HepG2 (cell line): ENCODE measurements around the gene NEURL4. TPM values are rescaled to one million over a fixed set of nuclear protein-coding genes. Genes with fewer than 3 reads are reported as not detected.

ENCODE experiments used
- ATAC-seq: fragments of 200-7000 bp; cut with Tn5 transposase; 3 replicates; pipeline ENCODE4 v1.9.1; 2020; ENCODE audit warnings: mild to moderate bottlenecking, moderate library complexity
- BruUV-seq: library from RNA; stranded (reverse); fragments of 400-500 nt; replicated peaks from 2 replicates; lab custom pipeline; 2021; lab: Mats Ljungman, UMichigan
- CTCF ChIA-PET: fragments of 300-600 bp; formaldehyde crosslinking; extraction: SDS; loops from one replicate; lab custom pipeline; 2021; ENCODE audit warnings: low total read pairs, inconsistent platforms, low intra/inter-chr PET ratio; lab: Yijun Ruan, JAX
- POLR2A ChIA-PET: fragments of 350-600 bp; sonication (Branson Sonifier 250); formaldehyde crosslinking; loops from one replicate; lab custom pipeline; 2020; ENCODE audit warnings: antibody characterized with exemption, inconsistent platforms; lab: Yijun Ruan, JAX
- DNase-seq: peaks from one replicate; pipeline ENCODE4 v3.0.0-alpha.2; 2015; ENCODE audit warnings: low spot score
- FAIRE-seq: peaks from 3 replicates; lab custom pipeline; 2011; peaks lifted over from hg19 to GRCh38; lab: Jason Lieb, UNC
- H2AFZ ChIP-seq: one replicate; pipeline ENCODE4 v1.6.1; 2011; ENCODE audit warnings: low read length, inconsistent platforms
- H3K27ac ChIP-seq: fragments of 300-600 bp; 3 replicates; pipeline ENCODE4 v1.8.0; 2011; ENCODE audit warnings: mixed run types, mild to moderate bottlenecking, mixed read lengths, low read length, inconsistent platforms; ENCODE audit not compliant: insufficient read depth; ENCODE audit errors: extremely low read length
- H3K27me3 ChIP-seq, 2 experiments: fragments of 200-600 bp in 1 of 2; 2 replicates in 1 of 2; 3 replicates in 1 of 2; pipeline versions ENCODE4 v1.6.0 to v1.8.0; 2011; ENCODE audit warnings: low read length in 2 of 2, mild to moderate bottlenecking in 2 of 2, moderate library complexity in 2 of 2, inconsistent platforms in 1 of 2; ENCODE audit not compliant: insufficient read depth in 2 of 2, control insufficient read depth in 1 of 2
- H3K36me3 ChIP-seq, 2 experiments: fragments of 200-600 bp in 1 of 2; replicated peaks in 1 of 2; 2 replicates in 1 of 2; 3 replicates in 1 of 2; pipeline versions ENCODE4 v1.5.1 to v1.8.0; 2011; ENCODE audit warnings: low read length in 2 of 2, inconsistent platforms in 1 of 2; ENCODE audit not compliant: insufficient read depth in 2 of 2, control insufficient read depth in 1 of 2
- H3K4me1 ChIP-seq: 2 replicates; pipeline ENCODE4 v1.5.1; 2012; ENCODE audit warnings: low read length, inconsistent platforms; ENCODE audit not compliant: insufficient read depth
- H3K4me2 ChIP-seq: 2 replicates; pipeline ENCODE4 v1.6.0; 2011; ENCODE audit warnings: low read depth, low read length, inconsistent platforms
- H3K4me3 ChIP-seq, 3 experiments: fragments of 200-600 bp in 1 of 3; sonication (generic), shearing (Covaris generic) in 1 of 3; replicated peaks in 1 of 3; 2 replicates each; pipeline ENCODE4 v1.5.1; 2011 to 2016; ENCODE audit warnings: low read length in 3 of 3, inconsistent platforms in 2 of 3, low read depth in 2 of 3, mild to moderate bottlenecking in 2 of 3, control low read depth in 1 of 3, mixed read lengths in 1 of 3; ENCODE audit not compliant: insufficient read depth in 1 of 3
- H3K79me2 ChIP-seq: one replicate; pipeline ENCODE4 v1.6.1; 2011; ENCODE audit warnings: low read length, inconsistent platforms; ENCODE audit not compliant: insufficient read depth
- H3K9ac ChIP-seq: 2 replicates; pipeline ENCODE4 v1.6.0; 2011; ENCODE audit warnings: mild to moderate bottlenecking, low read depth, low read length, inconsistent platforms; ENCODE audit not compliant: insufficient read depth
- H3K9me3 ChIP-seq: 2 replicates; pipeline ENCODE4 v1.5.1; 2012; ENCODE audit warnings: mild to moderate bottlenecking, low read length
- H4K20me1 ChIP-seq: 2 replicates; pipeline ENCODE4 v1.6.0; 2011; ENCODE audit warnings: inconsistent platforms, mild to moderate bottlenecking, low read length, moderate library complexity; ENCODE audit not compliant: insufficient read depth
- HNRNPLL ChIP-seq: fragments of 200-400 bp; formaldehyde crosslinking; IDR thresholded peaks from 2 replicates; pipeline ENCODE4 v1.6.1; 2017; ENCODE audit warnings: mild to moderate bottlenecking, low read depth, low read length; ENCODE audit not compliant: poor library complexity, severe bottlenecking
- MAX ChIP-seq: IDR thresholded peaks from 2 replicates; pipeline ENCODE4 v1.6.1; 2012; ENCODE audit warnings: inconsistent platforms
- RXRB ChIP-seq: IDR thresholded peaks from 2 replicates; pipeline ENCODE4 v1.6.1; 2016; ENCODE audit warnings: borderline replicate concordance, missing genetic modification reagents, missing compliant biosample characterization
- SMARCE1 ChIP-seq: fragments of 450-650 bp; IDR thresholded peaks from 2 replicates; pipeline ENCODE4 v1.6.1; 2017; ENCODE audit warnings: borderline replicate concordance
- SOX13 ChIP-seq, 3 experiments: fragments of 450-650 bp in 1 of 3; sonication (generic) in 1 of 3; formaldehyde crosslinking in 1 of 3; IDR thresholded peaks in 2 of 3; conservative IDR thresholded peaks in 1 of 3; 2 replicates each; pipeline versions ENCODE4 v1.5.0 to v1.6.1; 2016 to 2020; ENCODE audit warnings: antibody characterized with exemption in 1 of 3, mild to moderate bottlenecking in 1 of 3, missing compliant biosample characterization in 1 of 3, missing genetic modification reagents in 1 of 3, moderate library complexity in 1 of 3
- ZBTB38 ChIP-seq: sonication (generic); formaldehyde crosslinking; IDR thresholded peaks from 2 replicates; pipeline ENCODE4 v1.5.1; 2020; ENCODE audit warnings: mild to moderate bottlenecking, missing genetic modification reagents
- ZFP36L1 ChIP-seq: sonication (generic); formaldehyde crosslinking; IDR thresholded peaks from 2 replicates; pipeline ENCODE4 v1.8.0; 2022; ENCODE audit warnings: mild to moderate bottlenecking, missing genetic modification reagents, moderate library complexity
- ZMYM3 ChIP-seq: sonication (generic); formaldehyde crosslinking; IDR thresholded peaks from 2 replicates; pipeline ENCODE4 v1.5.1; 2020; ENCODE audit warnings: mild to moderate bottlenecking, missing genetic modification reagents
- ZNF710 ChIP-seq: sonication (generic); formaldehyde crosslinking; IDR thresholded peaks from 2 replicates; pipeline ENCODE4 v1.5.0; 2020; ENCODE audit warnings: mild to moderate bottlenecking, missing genetic modification reagents, borderline replicate concordance
- WGBS: methylation state at CpG from one replicate; pipeline ENCODE4 v1.1.6; 2017; ENCODE audit warnings: low lambda C conversion rate; 5-methylcytosine and 5-hydroxymethylcytosine counted together
- in situ Hi-C: cut with HindIII; loops from 2 replicates; pipeline ENCODE4 v1.10.0; 2017; ENCODE audit warnings: low pct_unique_long_range_greater_than_20kb; ENCODE audit not compliant: extremely low pct_ligation_motif_present
- intact Hi-C: fragments of 100-400 bp; cut with micrococcal nuclease; formaldehyde crosslinking; loops from one replicate; pipeline ENCODE4 v1.10.0; 2022; ENCODE audit not compliant: unreplicated experiment
- polyA plus RNA-seq, 8 experiments: library from polyadenylated mRNA; depleted of rRNA in 3 of 8; stranded (reverse) in 7 of 8; unstranded in 1 of 8; fragments of >200 nt; fragmentation: Illumina TruSeq in 4 of 8; extraction: Trizol in 4 of 8; gene quantifications; 2 replicates each; pipeline versions ENCODE4 v1.2.1 to v1.2.3, GENCODE V29; 2011 to 2016; ENCODE audit warnings: low read depth in 4 of 8, missing spikeins in 1 of 8, mixed read lengths in 1 of 8; ENCODE audit not compliant: insufficient read depth in 1 of 8
- total RNA-seq, 5 experiments: library from RNA; depleted of rRNA; stranded (reverse); fragments of >200 nt; fragmentation: Illumina TruSeq; extraction: Trizol; gene quantifications; 2 replicates each; pipeline ENCODE4 v1.2.3, GENCODE V29; 2016; ENCODE audit warnings: low read depth in 1 of 5

NEURL4 gene
- total and polyA plus RNA-seq, 2 of the 13 experiments (the other 11 are each of a cell fraction or from before 2014, with no cell fraction given): 14.8 to 15.7 TPM

- TF ChIP-seq SOX13 (IDR thresholded peaks at IDR 0.05) (no peak), SOX13 (CRISPR knock-in tag; conservative IDR thresholded peaks at IDR 0.05 in 1 of 2, IDR thresholded peaks at IDR 0.05 in 1 of 2) (0 out of 4 replicates have a peak, but pooled peaks of 1 of the 2 experiments have one; percentile 14), HNRNPLL (peak; percentile 33), RXRB (peak; percentile 78), ZMYM3 (no peak), SMARCE1 (no peak)
These were observed 35.1 kb downstream of the NEURL4 start (continued) for GRCh38 chr17:7293816-7294613.

- Histone ChIP-seq H3K9ac (no peak overlapping the region; the same call in 1 of the 2 replicates), H3K4me1 (peaks cover 41% of the 10 kb centered on the region), H3K4me2 (peak overlapping the region; percentile 75), H3K4me3 (peak overlapping the region in 2 of 3 experiments; percentile 29 to 54; a peak in 2 of 6 replicates), H3K9me3 (no peaks in the 10 kb centered on the region), H3K27me3 (peaks cover 0 to 11% of the 10 kb centered on the region in 2 experiments; a peak in 2 of 5 replicates), H4K20me1 (no peaks in the 10 kb centered on the region), H2AFZ (no peak overlapping the region), H3K79me2 (no peaks in the 10 kb centered on the region), H3K27ac (no peak overlapping the region), H3K36me3 (no peaks in the 10 kb centered on the region)
- ChIA-PET CTCF (interaction anchor here (1.1 kb wide), 1 partner anchor 13 kb away, joined by 3 read pairs; no protein-coding TSS in a partner anchor), POLR2A (interaction anchor here (1.0 to 3.7 kb wide), 5 partner anchors 11 to 247 kb away, joined by 3 to 35 read pairs (median 3); partner anchors contain the start of genes GABARAP and SLC2A4)
- no TSS peak for BruUV-seq
- TF ChIP-seq ZBTB38 (CRISPR knock-in tag) (peak; percentile 43; the same call in 1 of the 2 replicates), MAX (0 out of 2 replicates have a peak, but pooled peaks have one; percentile 6), ZNF710 (0 out of 2 replicates have a peak, but pooled peaks have one; percentile 2), ZFP36L1 (no peak)
- WGBS: 51% methylated on average over 8 of the region's 11 CpGs
- no peak for FAIRE-seq
- DNase-seq: no peak
- in situ Hi-C loops: no loop called here
- intact Hi-C loops: no loop called here
- no peak for ATAC-seq
These were observed 36.0 kb downstream of the NEURL4 start for GRCh38 chr17:7293159-7293558.
